GM21423 (cell line): Measurements from ENCODE around the gene CHRNB4.

Source experiments
- ATAC-seq: cut with Tn5 transposase; IDR thresholded peaks from one replicate; pipeline ENCODE4 v1.9.1; 2021; ENCODE audit warnings: mild to moderate bottlenecking, moderate library complexity; ENCODE audit not compliant: unreplicated experiment

Gene CHRNB4

DNA sequence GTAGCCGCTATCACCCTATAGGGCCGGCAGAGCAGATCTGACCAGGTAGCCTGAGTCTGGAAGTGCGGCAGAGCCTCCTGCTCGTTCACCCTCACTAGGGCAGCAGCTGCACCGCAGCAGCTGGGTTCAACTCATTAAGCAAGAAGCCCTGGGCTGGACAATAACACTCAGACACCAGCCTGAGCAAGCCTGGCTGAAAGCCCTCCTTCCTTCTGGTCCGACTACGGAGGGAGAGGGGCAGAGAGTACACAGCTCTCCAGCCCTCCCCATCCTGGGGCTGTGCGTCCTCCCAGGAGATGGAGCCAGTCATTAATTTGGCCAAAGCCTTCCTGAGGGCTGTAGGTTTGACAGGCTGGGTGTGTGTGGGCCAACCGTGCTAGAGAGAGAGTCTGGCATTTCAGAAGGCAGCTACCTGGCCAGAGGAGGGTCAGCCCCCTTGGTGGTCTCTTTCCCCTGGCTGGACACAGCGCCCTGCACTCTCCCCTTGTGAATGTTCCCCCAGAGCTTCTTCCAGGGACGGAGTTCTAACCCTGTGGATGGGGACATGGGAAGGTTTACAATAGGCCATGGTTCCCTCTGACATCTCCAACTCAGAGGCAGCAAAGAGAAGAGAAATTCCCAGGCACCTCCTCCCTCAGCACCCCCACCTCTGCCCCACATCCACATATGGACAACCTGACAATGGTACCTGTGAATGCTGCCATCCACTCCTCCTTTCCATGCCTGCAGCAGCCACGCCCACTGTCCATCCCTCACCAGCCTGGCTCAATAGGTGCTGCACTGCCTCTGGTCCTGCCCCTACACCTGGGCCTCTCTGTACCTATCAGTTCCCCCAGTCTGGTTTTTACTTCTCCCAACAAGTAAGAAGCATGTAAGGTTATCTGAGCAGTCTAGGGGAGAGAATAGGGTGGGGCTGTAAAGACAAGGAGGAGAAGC is 6.5 kb downstream of the CHRNB4 start:
- no peak for ATAC-seq

DNA sequence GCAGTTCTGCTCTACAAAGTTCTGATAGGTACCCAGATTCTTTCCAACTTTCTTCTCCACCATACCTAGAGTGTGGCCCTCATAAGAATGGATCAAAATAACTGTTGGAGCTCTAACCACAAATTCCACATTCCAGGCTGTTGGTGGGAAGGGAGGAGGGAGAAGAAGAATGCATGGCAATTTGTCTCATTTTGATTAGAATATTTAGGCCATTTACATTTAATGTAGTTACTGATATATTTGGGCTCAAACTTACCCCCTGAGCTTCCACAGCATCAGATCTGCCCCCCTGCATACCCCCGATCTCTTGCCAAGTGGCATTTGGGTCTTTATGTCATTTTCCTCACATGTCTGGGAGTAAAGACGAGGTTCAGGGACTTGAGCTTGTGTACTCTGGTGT is 7.7 kb downstream of the CHRNB4 start:
- ATAC-seq: no peak

DNA sequence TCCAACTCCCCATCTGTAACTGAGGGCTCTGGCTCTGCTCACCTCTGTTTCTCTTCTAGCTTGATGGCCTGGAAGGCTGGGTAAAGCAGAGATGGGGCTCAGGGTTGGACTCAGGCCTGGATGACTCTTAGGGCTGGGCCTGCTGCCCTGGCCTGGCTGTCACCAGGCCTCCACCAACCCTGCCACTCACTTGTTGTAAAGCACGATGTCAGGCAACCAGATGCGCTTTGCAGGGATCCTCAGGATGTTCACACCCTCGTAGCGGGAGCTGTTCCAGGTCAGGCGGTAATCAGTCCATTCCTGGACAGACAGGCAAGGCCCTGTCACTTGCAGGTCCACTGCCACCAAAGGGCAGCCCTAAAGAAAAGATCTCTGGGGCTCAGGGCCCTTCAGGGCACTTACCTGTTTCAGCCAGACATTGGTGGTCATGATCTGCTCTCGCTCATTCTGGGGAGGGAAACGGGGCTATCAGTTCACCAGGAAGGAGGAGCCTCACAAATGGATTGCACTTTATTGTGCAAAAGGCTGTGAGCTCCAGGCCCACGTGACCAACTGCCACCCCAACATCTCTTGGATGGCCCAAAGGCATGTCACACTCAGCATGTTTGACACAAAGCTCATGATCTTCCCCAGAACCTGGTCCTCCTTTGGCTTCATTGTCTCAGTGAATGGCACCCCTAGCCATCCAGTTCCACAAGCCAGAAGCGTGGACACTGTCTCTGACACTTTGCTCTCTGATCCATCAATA is 9.9 kb downstream of the CHRNB4 start:
- no peak for ATAC-seq

DNA sequence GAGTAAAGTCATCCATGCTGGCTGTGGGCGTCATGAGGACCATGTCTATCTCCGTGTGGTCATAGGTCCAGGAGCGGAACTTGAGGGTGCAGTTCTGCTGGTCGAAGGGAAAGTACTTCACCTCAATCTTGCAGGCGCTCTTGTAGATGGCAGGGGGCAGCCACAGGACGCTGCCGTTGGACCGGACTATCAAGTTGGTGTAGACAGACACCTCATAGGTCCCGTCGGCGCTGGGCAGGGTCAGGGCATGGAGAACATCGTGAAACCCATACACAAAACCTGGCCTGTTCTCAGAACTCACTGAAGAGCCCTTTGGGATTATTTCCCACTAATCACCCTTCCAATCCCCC is 11.3 kb downstream of the CHRNB4 start:
- ATAC-seq: no peak

DNA sequence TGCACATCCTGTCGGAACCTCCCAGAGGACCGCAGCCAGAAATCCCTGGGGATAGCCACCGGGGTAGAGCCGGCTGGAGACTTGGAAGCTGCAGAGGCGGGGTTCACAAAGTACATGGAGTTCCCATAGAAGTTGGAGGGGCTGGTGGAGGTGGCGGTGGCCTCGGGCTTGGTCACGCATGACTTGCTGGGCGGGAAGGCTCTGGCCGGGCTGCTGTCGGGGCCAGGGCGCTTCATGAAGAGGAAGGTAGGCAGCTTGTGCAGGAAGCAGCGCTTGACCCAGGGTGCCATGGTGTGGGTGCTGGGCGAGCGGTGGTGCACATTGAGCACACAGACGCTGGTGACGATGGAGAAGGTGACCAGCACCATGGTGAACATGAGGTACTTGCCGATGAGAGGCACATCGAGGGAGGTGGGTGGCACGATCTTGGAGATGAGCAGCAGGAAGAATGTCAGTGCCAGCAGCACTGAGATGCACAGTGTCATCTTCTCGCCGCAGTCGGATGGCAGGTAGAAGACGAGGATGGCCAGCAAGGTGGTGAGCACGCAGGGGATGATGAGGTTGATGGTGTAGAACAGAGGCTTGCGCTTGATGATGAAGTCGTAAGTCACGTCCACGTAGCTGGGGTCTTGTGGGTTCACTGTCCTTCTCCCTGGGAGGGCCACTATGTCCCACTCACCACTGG is 11.8 kb downstream of the CHRNB4 start:
- ATAC-seq: no peak

DNA sequence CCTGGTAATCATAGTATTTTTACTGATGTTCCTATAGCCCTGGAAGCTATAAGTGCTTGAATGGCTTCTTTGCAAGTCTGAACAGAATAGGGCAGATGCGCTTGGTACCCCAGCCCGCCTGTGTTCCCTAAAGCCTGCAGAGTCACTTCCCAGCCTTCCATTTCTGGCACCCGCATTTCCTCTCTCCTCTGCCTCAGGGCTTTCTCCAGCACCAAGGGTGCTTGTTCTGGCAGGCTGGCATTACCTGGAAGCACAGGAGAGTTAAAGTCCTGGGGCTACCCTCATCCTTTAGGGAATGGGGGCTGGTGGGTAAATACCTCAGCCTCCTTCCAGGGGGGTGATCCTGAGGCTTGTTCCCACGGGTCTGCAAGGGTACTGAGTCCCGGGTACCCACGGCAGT is 12.8 kb downstream of the CHRNB4 start:
- ATAC-seq: no peak

DNA sequence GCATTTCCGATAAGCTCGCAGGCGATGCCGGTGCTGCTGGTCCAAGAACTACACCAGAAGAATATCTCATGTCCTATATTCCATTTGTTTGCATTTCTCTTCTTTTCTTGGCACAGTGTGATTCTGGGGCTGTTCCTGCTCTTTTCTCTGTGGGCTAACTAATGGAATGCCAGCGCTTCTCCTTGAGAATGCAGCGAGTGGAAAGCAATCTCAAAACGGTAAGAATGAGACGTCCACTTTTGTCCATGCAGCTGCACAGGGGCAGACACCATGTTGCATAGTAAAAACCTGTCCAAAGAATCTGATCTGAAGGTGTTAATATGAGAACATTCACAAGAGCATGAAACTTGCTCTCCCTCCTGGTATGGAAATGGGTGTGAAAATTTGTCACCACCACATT is 13.7 kb downstream of the CHRNB4 start:
- no peak for ATAC-seq

DNA sequence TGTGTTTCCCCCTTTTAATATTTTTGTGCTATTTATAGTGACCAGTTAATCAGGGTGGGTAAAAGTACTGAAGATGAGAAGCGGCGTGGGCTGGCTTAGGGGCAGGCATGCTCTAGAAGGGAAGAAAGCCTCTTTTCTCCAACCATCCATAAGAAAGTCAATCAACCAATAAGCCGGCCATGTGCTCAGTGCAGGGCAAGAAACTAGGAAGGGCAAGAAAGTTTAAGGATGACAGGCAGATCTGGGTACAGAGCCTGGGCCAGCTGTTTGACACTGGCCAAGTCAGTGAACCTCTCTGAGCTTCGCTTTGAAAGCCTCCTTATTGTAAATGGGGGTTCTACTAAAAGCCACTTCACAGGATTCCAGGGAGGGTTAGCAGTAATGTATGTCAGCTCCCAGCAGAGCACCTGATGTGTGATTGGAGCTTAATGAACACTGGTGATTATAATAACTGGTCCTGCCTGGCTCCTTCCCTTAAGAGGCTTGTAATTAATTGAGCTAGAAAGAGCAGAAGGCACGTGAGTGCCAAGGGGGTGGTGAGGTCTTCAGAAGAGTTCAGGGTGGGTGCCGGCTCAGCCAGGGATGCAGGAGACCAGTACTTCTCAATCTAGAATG is 14.5 kb downstream of the CHRNB4 start:
- ATAC-seq: no peak

- ATAC-seq: no peak
Measured at GRCh38 chr15:78625606-78626280, 15.3 kb downstream of the CHRNB4 start.

DNA sequence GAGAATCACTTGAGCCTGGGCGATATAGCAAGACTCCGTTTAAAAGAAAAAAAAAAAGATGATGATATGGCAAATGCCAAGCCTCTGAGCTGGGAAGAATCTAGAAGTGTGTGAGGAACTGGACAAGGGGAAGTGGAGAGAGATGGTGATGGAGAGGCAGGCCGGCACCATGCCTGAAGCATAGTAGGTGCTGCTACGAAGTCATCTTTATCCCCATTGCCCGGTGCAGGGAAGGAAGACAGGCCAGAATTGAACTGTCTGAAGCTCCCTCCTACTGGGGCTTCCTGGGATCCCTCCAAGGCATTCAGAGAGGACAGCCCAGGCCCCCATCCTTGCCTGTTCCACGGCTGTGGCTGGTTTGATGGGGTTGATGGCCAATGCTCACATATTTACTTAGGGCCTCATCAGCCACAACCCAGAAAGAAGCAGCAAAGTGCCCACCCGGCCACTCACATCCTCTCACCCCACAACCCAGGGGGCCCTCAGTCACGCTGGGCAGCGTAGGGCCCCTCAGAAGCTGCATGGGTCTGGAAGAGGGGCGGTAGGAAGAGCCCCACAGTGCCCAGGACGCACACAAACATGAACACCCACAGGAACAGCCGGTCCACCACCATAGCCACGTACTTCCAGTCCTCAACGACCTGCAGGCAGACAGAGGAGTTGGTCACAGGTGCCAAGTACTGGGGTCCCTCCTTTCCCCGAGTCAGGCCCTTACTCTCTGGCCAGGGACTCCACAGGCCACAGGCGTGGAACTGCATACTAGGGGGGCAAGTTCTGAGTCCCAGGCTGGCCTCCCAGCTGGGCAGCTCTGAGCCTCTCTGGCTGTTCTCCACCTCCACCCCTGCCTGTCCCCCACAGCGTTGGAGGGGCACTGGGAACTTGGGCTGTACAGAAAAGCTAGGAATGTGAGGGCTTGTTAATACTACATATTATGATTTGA is 16.1 kb downstream of the CHRNB4 start:
- no peak for ATAC-seq

GRCh38 chr15:78623786-78624497 is 17.1 kb downstream of the CHRNB4 start:
- ATAC-seq: no peak

- ATAC-seq: no peak
Measured at GRCh38 chr15:78621810-78622402, 19.1 kb downstream of the CHRNB4 start.

DNA sequence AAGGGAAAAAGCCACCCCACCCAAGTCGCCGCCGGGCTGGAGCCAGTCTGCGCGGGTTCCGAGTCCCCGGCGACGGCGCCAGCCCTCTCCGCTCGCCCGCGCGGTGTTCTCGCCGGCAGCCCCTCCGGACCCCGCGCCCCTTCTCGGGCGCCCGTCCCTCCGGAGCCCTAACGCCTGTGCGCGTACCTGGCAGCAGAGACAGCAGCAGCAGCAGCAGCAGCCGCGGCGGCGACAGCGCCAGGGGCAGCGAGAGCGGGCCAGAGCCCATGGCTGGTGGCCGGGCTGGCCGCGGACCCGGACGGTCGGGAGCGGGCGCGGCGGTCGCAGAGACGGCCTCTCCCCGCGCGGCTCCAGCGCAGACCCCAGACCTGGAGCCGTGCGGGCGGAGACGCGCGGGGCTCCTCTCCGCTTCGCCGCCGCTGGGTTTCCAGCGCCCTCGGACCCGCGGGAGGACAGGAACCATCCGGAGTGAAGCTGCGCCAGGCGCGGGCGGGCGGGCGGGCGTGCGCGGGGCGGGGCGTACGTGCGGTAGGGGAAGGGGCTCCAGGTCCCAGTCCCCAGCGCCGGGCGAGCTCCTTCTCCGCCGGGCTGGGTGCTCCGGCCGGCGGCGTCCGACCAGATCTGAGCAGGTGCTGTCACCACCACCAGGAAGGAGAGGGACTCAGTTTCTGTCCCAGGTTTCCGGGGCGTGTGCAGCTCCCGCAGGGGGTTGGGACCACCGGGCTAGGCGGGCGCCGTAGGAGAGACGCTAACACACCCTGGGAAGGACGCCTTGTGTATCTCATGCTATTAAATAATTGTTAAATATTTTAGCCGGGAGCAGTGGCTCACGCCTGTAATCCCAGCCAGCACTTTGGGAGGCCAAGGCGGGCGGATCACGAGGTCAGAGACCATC is 20.2 kb downstream of the CHRNB4 start, which contains the start of gene CHRNA3:
Gene CHRNA3 (minus strand): TSS at position 470 of the 895 bp plus-strand sequence. CDS start 202 bp downstream, at position 268.
- ATAC-seq: no peak

- ATAC-seq: no peak
Measured at GRCh38 chr15:78620021-78620526, 20.9 kb downstream of the CHRNB4 start.

GRCh38 chr15:78619022-78619950 is 21.7 kb downstream of the CHRNB4 start:
- ATAC-seq: no peak

GRCh38 chr15:78618490-78618934 is 22.5 kb downstream of the CHRNB4 start:
- no peak for ATAC-seq
